ENCODE results near the gene MAGEF1.
A peak's percentile ranks its signal among the peaks of the same experiment; 100 is the strongest.
"Not testable (repeated sequence)": the region's sequence is repeated elsewhere in the genome, so short reads cannot be mapped to it uniquely, and the experiment has no call there.

Gene MAGEF1

GRCh38 chr3:184742676-184743135 is 30.8 kb upstream of the MAGEF1 start:
- ATAC-seq, result no peak

GRCh38 chr3:184741798-184742675 is 30.2 kb upstream of the MAGEF1 start:
- no peak for ATAC-seq

GRCh38 chr3:184741259-184741556 is 29.3 kb upstream of the MAGEF1 start:
- no peak for ATAC-seq

- peak; percentile 20 to 28 for ATAC-seq
Observed at GRCh38 chr3:184740509-184741258, 28.8 kb upstream of the MAGEF1 start.

GRCh38 chr3:184739594-184740505 is 28.0 kb upstream of the MAGEF1 start:
- ATAC-seq, result peak in 1 of 2 donors; percentile 17

GRCh38 chr3:184738982-184739381 is 27.1 kb upstream of the MAGEF1 start:
- ATAC-seq, result no peak

GRCh38 chr3:184738506-184738890 is 26.6 kb upstream of the MAGEF1 start:
- no peak for ATAC-seq

GRCh38 chr3:184737641-184738505 is 26.0 kb upstream of the MAGEF1 start:
- no peak for ATAC-seq

GRCh38 chr3:184737063-184737462 is 25.2 kb upstream of the MAGEF1 start:
- ATAC-seq, result no peak

GRCh38 chr3:184734903-184735701 is 23.2 kb upstream of the MAGEF1 start:
- ATAC-seq, result no peak

GRCh38 chr3:184733971-184734608 is 22.2 kb upstream of the MAGEF1 start:
- ATAC-seq, result no peak

GRCh38 chr3:184733181-184733580 is 21.3 kb upstream of the MAGEF1 start:
- ATAC-seq, result no peak

- no peak for ATAC-seq
Observed at GRCh38 chr3:184731786-184732537, 20.1 kb upstream of the MAGEF1 start.

GRCh38 chr3:184730924-184731323 is 19.1 kb upstream of the MAGEF1 start:
- ATAC-seq, result no peak

- ATAC-seq, result not testable (repeated sequence)
Observed at GRCh38 chr3:184729154-184729553, 17.3 kb upstream of the MAGEF1 start.

- ATAC-seq, result no peak
Observed at GRCh38 chr3:184728010-184728527, 16.2 kb upstream of the MAGEF1 start.

GRCh38 chr3:184727357-184728009 is 15.6 kb upstream of the MAGEF1 start:
- peak; percentile 46 to 68 for ATAC-seq

- no peak for ATAC-seq
Observed at GRCh38 chr3:184726497-184726896, 14.6 kb upstream of the MAGEF1 start.

GRCh38 chr3:184725176-184725719 is 13.4 kb upstream of the MAGEF1 start:
- ATAC-seq, result no peak

Data from activated CD4-positive, CD25-positive, alpha-beta regulatory T cell treated with anti-CD3 and anti-CD28 coated beads, Interleukin-2, amount 50 U/mL, for 24 hours (primary cell).